HG02852 (cell line): Measurements from ENCODE around the gene TAS2R4.
"Not testable (repeated sequence)": the region's sequence is repeated elsewhere in the genome, so short reads cannot be mapped to it uniquely, and the experiment has no call there.

ENCODE experiments used
- ATAC-seq: cut with Tn5 transposase; IDR thresholded peaks from one replicate; pipeline ENCODE4 v1.9.1; 2021; ENCODE audit warnings: mild to moderate bottlenecking, moderate library complexity; ENCODE audit not compliant: unreplicated experiment

The TAS2R4 gene, protein sequence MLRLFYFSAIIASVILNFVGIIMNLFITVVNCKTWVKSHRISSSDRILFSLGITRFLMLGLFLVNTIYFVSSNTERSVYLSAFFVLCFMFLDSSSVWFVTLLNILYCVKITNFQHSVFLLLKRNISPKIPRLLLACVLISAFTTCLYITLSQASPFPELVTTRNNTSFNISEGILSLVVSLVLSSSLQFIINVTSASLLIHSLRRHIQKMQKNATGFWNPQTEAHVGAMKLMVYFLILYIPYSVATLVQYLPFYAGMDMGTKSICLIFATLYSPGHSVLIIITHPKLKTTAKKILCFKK

DNA sequence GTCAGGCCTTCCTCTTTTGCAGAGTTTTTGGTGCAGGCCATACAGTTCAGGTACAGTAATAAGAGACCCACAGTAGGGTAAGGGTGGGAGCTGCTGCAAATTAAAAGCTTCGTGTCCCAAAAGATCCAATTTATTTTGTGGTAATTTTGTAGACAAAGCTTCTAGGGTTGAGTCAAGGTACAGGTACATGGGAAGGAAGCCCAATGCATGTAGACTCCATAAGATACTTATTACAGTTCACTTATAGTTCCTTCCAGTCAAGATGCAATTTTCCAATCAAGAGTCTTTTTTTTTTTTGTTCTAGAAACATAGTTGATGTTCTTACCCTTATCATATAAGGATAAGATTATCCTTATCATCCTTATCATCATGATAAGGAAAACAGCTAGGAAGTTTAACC is at the start of gene TAS2R4:
TSS of gene TAS2R4 (plus strand) at position 301 of the 400 bp plus-strand sequence. CDS start 1,815 bp downstream, outside the sequence.
- ATAC-seq: no peak

DNA sequence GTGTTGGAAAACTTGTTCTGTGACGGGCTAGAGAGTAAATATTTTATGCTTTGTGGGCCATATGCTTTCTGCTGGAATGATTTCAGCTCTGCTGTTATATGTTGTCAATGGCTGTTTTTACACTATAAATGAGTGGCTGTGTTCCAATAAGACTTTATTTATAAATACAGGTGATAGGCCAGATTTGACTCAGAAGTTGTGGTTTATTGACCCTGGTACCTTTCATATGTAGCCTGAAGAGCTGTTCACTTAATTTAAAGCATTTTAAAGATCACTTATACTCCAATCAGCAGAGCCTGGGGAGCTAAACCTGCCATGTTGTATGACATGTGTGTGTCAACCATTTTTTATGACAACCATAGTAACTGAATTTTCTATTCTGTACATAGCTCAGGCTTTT is 47.5 kb upstream of the TAS2R4 start:
- ATAC-seq: no peak

DNA sequence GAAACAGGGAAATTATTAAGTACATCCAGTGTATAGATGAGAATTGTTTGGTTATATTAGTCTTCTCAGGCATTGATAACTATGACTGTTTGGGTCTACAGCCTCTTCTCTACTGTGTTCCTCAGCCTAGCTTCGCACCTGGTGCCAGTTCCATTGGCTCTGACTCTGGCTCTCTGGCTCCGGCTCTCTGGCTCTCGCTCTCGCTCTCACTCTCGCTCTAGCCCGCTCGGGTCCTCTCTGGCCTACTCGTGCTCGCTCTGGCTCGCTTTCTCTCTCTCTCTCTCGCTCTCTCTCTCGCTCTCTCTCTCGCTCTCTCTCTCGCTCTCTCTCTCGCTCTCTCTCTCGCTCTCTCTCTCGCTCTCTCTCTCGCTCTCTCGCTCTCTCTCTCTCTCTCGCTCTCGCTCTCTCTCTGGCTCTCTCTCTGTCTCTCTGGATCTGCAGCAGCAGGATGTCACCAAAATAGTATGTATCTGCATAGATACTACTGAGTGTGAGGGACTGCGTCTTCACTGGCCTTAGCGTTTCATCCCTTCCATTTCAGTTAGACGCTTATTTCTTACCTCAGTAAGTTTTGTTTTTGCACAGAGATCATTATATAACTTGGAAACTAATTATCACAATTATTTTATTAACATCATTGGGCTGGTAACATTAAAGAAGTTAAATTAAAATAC is 44.9 kb upstream of the TAS2R4 start:
- no peak for ATAC-seq

DNA sequence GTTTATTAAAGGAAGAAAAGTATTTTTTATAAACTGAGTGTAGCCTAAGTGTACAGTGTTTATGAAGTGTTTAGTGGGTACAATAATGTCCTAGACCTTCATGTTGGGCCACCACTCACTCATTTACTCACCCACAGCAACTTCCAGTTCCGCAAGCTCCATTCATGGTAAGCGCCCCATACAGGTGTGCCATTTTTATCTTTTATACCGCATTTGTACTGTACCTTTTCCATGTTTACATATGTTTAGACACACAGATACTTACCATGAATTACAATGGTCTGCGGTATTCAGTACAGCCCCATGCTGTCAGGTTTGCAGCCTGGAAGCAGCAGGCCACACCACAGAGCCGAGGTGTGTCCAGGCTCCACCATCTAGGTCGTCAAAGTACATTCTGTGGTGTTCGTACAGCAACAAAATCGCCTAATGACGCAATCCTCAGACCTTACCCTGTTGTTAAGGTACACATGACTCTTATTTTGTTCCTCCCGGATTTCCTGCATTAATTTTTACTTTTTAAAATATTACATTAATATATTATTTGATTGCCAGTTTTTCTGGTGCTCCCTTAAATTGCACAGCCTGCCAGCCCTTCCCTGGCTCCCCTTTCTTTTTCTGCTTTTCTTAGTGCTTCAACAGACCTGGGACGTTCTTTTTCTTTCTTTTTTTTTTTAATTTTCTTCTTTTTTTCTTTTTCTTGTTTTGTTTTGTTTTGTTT is 39.2 kb upstream of the TAS2R4 start:
- ATAC-seq: no peak

DNA sequence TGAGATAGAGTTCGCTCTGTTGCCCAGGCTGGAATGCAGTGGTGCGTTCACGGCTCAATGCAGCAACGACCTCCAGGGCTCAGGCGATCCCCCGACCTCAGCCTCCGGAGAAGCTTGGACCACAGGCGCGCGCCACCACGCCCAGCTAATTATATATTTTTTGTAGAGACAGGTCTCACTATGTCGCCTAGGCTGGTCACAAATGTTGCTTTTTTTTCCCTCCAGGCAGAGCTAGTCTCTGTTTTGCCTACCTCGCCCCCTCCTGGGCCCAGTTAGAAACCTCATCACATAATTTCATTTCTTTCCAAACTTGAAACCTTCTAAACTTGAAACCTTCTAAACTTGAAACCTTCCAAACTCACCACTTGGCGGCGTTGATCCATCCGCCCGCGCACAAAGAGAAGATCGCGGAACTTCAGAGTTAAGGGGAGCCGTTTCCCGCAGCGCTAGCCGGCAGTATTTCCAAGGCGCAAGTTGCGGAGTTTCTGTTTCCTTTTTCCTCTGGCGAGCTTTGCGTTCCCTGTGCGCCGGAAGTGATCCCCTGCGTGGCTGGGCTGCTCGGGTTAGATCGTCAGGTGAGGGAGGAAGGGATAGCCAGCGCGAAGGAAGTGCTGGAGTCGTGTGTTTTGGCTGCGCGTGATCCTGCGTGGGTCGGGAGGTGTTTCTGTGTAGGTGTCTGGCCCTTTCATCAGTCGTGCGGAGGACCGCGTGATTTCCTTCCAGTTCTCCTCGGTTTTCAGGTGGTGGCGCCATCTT is 38.5 kb upstream of the TAS2R4 start, which contains the start of gene SSBP1:
TSS of gene SSBP1 (plus strand) at position 523 of the 756 bp plus-strand sequence. CDS start 809 bp downstream, outside the sequence.
- peak; percentile 93 for ATAC-seq

DNA sequence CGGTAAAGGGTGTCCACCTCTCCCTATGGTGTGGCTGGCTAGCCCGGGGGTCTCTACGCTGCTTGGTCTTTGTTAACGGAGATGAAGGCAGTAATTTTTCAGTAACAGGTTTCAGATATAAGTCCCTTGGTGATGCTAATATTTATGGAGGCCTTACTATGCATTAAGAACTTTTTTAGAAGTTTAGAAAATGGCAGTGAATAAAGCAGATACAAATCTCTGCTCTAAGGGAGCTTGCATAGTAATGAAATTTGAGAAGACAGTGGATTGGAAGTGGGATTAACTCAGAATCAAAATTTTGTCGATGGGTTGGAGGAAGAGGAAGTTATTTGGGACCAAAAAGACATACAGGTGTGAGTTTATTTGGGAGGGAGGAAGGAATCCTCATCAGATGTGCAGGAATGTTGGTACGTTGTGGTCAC is 37.9 kb upstream of the TAS2R4 start:
- no peak for ATAC-seq

DNA sequence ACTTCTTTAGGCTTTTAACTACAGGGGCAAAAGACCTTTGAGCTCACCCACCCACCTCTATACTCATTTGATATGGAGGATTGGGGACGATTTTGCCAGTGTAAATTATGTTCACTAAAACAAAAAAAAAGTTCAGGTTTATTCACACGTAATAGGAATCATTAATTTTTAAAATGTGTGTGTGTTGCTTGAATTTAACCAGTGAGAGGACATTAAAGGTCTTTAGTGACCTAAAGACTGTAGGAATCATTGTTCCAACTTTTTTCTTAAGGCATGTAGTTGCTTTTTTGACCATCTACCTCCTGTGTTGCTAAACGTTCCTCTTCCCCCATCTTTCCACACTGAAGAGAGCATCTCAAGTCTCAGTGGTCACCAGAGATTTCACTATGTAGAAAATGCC is 37.2 kb upstream of the TAS2R4 start:
- ATAC-seq: no peak

DNA sequence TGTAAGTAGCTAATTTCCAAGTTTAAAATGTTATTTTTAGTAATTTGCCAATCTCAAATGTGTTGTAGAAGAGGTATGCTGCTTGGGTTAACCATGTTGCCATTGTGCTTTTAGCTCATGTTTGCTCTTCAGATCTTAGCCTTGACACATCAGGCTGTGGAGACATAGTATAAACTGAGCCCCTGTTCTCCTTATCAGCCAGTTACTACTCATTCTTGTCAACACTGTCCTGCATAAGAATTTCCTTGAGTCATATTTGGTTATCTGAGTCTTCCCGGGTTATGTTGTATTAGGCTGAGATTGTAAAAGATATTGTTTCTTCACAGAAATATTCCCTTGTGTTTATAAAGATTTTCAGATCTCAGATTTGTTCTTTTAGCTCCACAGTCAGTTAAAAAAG is 34.2 kb upstream of the TAS2R4 start:
- no peak for ATAC-seq

DNA sequence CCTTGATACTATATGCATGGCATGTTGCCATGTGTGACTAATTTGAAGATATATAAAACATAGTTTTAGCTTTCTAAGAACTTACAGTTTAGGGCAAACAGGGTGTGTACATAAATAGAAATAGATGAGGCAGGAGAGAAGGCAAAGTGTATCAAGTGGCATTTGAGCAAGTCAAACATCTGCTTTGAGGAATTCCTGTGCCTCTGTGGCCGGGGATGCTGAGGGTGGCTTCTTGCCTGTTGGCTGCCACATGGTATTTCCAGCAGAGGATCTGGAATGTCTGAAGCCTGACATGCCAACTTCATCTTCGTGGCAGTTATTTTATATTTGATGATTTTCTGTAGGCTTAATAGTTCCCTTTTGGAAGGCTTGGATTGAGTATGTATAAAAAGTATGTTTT is 32.3 kb upstream of the TAS2R4 start:
- no peak for ATAC-seq

DNA sequence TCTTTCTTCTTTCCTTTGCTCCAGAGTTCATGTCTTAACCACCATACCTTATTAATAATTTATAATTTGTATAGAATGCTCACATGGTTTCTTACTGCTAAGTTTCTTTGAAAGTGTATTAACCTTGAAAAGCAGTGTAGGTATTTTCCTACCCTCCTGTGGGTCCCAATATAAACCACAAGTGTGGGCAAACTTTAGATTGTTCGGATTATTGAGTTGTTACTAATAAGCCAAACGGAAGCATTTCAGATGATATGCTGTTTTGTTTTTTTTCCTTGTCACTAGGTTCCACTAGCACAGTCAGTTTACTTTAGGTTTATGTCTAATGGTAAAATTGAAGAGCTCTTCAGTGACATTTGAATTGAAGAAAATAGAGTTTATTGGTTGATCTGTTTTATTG is 28.1 kb upstream of the TAS2R4 start:
- no peak for ATAC-seq

DNA sequence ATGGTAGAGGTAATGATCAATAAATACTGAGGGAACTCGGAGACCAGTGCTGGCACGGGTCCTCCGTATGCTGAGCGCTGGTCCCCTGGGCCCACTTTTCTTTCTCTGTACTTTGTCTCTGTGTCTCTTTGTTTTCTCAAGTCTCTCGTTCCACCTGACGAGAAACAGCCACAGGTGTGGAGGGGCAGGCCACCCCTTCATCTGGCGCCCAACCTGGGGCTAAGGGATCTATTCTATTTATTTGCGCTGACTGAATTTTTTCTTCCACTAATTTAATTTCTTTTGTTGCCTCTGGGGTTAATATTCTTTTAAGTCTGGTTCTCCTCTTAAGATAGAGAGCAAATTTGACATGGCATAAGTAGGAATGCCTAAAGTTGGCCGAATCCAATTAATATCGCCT is 24.6 kb upstream of the TAS2R4 start:
- ATAC-seq: not testable (repeated sequence)

DNA sequence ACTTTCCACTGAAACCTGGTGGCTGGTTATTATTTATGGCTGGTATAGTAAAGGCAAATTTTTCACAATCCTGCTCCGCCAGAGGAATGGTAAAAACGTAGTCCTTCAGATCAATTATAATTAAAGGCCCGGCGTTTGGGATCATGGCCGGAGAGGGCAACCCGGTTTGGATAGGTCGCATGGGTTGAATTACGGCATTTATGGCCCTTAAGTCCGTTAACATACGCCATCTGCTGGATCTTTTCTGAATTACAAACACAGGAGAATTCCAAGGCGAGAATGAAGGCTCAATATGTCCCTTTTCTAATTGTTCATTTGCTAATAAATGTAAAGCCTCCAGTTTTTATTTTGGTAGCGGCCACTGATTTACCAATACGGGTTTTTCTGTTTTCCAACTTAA is 23.8 kb upstream of the TAS2R4 start:
- ATAC-seq: no peak

DNA sequence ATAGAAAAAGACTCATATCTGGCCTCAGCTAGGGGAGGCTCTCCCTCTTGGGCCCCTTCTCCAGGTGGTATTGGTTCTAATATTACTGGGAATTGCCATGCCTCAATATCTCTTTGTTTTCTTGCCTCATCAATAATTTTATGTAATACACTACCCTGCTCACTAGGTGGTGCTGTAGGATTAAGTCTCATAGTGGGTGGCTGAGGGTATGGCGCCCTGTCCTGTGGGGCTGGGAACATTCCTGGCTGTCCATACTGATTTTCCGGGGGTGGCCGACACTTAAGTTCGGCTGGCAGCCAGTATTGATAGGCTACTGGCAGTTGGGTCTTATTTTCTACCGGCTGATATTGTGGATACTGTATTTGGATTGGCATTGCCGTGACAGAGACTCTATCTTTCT is 21.5 kb upstream of the TAS2R4 start:
- ATAC-seq: no peak

DNA sequence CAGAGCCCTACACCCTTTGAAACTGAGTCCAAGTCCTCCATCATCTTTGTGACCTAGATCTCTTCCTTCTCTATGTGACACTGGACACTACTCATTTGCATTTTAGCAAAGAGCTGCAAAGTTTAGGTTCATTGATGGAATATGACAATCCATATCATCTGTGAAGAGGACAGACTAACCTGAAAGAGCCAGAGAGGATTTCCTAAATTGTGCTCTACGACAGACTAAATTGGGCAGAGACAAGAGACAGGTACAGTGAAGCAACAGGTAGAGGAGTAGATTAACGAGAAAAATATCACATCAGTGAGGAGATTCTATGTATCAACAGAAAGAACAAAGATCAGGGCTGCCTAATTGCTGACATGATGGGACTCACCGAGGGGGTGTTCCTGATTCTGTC is 12.7 kb upstream of the TAS2R4 start, which contains the start of gene TAS2R3:
TSS of gene TAS2R3 (plus strand) at position 301 of the 400 bp plus-strand sequence. CDS start at position 363, 62 bp downstream.
- ATAC-seq: no peak

DNA sequence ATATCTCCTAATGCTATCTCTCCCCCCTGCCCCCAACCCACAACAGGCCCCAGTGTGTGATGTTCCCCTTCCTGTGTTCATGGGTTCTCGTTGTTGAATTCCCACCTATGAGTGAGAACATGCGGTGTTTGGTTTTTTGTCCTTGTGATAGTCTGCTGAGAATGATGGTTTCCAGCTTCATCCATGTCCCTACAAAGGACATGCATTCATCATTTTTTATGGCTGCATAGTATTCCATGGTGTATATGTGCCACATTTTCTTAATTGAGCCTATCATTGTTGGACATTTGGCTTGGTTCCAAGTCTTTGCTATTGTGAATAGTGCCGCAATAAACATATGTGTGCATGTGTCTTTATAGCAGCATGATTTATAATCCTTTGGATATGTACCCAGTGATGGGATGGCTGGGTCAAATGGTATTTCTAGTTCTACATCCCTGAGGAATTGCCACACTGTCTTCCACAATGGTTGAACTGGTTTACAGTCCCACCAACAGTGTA is 6.3 kb upstream of the TAS2R4 start:
- not testable (repeated sequence) for ATAC-seq

DNA sequence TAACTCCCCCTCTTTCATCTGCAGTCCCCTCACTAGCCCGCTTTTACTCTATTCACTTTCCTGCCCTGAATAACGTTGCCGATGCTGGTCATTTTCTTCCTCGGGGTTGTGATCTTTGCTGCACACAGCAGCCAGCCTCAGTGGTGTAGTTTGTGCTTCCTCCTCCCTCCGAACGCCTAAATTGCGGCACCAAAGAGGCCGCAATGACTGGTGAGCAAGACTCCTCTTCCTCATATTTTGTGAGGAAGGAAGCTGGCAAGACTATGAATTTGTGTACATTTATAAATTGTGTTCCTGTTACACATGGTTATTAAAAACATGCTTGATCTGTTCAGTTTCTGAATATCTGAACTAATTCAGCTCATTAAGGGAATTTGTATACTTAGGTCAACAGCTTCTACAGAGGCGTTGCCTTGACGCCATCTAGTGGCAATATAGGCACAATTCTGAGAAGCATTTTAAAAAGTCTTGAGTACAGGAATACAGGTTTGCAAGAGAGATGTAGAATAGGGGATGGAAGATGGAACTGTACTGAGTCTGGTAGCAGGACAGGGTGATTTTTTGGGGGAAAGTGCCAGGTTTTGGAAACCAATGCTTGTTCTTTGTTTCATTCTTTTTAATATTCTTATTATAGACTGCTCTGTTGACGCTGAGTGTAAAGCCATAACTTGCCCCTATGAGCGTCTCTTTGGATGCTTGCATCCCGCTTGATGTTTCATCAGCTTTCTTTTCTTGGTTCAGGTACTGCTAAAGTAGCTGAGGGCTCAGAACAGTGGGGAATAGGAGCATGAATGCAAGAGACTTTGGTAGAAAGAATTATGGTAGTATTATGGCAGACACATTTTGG is 9.5 kb downstream of the TAS2R4 start:
- no peak for ATAC-seq

DNA sequence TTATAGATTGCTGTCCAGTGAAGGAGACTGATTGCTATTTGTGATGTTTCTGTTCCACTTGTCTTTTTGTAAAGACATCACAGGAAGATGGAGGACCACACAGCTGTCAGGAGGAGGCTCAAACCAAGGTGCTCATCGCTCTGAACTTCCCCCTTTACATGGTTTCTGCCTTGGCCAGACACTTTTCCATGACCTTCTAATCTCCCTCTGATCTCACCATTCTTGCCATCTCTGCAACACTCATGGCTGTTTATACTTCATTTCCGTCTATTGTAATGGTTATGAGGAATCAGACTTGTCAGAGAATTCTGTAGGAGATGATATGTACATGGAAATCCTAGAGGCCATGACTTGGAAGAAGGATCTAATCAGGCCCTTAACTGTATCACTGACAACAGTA is 11.8 kb downstream of the TAS2R4 start:
- ATAC-seq: no peak

DNA sequence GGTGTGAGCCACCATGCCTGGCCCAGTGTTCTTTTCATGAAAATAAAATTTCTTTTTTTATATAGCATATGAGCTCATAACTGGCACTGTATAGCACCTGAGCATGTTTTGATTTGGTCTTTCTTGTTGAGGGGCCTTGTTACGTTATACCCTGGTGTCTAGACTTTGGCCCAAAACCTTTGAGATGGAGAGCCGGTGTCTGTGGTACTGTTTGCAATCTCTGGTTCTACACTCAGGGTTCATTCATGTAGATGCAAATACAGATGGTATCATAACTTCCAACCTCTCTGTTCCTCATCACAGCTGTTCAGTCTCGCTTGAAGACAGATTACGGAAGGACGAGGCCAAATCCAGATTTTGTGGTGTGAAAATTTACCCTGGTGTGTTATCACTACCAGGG is 13.4 kb downstream of the TAS2R4 start, which contains the start of gene TAS2R5:
TSS of gene TAS2R5 (plus strand) at position 301 of the 400 bp plus-strand sequence. CDS start 145 bp downstream, outside the sequence.
- no peak for ATAC-seq

DNA sequence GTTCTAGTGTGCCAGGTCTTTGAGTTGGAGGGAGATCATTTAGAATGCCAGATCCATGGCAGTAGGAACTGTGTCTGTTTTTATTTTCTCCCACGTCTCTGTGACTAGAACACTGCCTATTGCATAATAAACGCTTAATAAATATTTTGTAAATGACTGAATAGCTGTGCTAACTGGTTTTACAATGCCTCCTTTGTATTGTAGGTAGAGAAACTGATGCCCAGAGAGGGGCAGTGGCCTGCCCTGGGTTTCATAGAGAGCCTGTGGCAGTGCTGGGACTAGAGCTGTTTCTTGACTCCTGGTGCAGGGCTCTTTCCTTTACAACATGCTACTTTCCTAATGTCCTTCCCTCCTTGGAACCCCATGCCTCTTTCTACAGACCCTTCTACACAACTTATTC is 16.1 kb downstream of the TAS2R4 start:
- ATAC-seq: no peak

DNA sequence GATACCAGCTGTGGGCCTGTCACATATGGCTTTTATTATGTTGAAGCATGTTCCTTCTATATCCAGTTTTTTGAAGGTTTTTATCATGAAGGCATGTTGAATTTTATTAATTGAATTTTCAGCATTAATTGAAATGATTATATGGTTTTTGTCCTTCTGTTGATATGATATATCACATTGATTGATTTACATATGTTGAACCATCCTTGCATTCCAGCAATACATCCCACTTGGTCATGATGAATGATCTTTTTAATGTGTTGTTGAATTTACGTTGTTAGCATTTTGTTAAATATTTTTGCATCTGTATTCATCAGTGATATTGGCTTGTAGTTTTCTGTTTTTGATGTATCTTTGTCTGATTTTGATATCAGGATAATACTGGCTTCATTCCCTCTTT is 43.6 kb downstream of the TAS2R4 start:
- ATAC-seq: no peak
